K562 (cell line): ENCODE data around the gene ENDOD1. TPM values are rescaled to one million over a fixed set of nuclear protein-coding genes. Genes with fewer than 3 reads are reported as not detected.
A peak's percentile ranks its signal among the peaks of the same experiment; 100 is the strongest.

Experiments
- CCNT2 ChIP-seq: IDR thresholded peaks from 2 replicates; pipeline ENCODE4 v1.6.1; 2011; ENCODE audit warnings: borderline replicate concordance, low read depth, mild to moderate bottlenecking, moderate library complexity, mixed read lengths, low read length; ENCODE audit not compliant: insufficient read length; ENCODE audit errors: extremely low read depth
- DIDO1 ChIP-seq: fragments of 450-650 bp; IDR thresholded peaks from 2 replicates; pipeline ENCODE4 v1.6.1; 2016; ENCODE audit warnings: low read depth, missing biosample characterization, missing genetic modification characterization
- FOSL1 ChIP-seq: fragments of 200-800 bp; sonication (Bioruptor generic); conservative IDR thresholded peaks from 2 replicates; pipeline ENCODE4 v1.6.1; 2016; ENCODE audit warnings: missing genetic modification characterization, missing compliant biosample characterization
- GATA2 ChIP-seq: sonication (generic); formaldehyde crosslinking; IDR thresholded peaks from 2 replicates; pipeline ENCODE4 v1.4.0; 2020; ENCODE audit warnings: mild to moderate bottlenecking, missing genetic modification reagents
- GTF3C2 ChIP-seq: IDR thresholded peaks from 3 replicates; pipeline ENCODE4 v1.6.1; 2011; ENCODE audit warnings: borderline replicate concordance, mild to moderate bottlenecking, moderate library complexity; ENCODE audit not compliant: insufficient read length; ENCODE audit errors: extremely low read depth
- HDAC1 ChIP-seq, 2 experiments: fragments of 450-650 bp; IDR thresholded peaks; 2 replicates each; pipeline ENCODE4 v1.6.1; 2016 to 2017; ENCODE audit warnings: inconsistent platforms in 1 of 2, mild to moderate bottlenecking in 1 of 2, moderate library complexity in 1 of 2
- HDAC2 ChIP-seq: fragments of 450-650 bp; IDR thresholded peaks from 2 replicates; pipeline ENCODE4 v1.6.1; 2016; ENCODE audit warnings: mild to moderate bottlenecking
- HDAC3 ChIP-seq: fragments of 450-650 bp; IDR thresholded peaks from 2 replicates; pipeline ENCODE4 v1.6.1; 2018; ENCODE audit warnings: borderline replicate concordance, mild to moderate bottlenecking, moderate library complexity; ENCODE audit not compliant: partially characterized antibody
- LCOR ChIP-seq: sonication (generic); formaldehyde crosslinking; IDR thresholded peaks from 2 replicates; pipeline ENCODE4 v1.8.0; 2022; ENCODE audit warnings: mild to moderate bottlenecking, missing genetic modification reagents
- MAFF ChIP-seq: IDR thresholded peaks from 2 replicates; pipeline ENCODE4 v1.6.1; 2012; ENCODE audit warnings: low read length, improper control_type of control experiment
- MEIS2 ChIP-seq: fragments of 450-650 bp; IDR thresholded peaks from 2 replicates; pipeline ENCODE4 v1.6.1; 2014; ENCODE audit warnings: mild to moderate bottlenecking; ENCODE audit not compliant: partially characterized antibody
- MLLT1 ChIP-seq, 2 experiments: fragments of 450-650 bp; IDR thresholded peaks; 2 replicates each; pipeline ENCODE4 v1.6.1; 2016
- RBM34 ChIP-seq: fragments of 200-400 bp; formaldehyde crosslinking; IDR thresholded peaks from 2 replicates; pipeline ENCODE4 v1.6.1; 2018; ENCODE audit warnings: low read length, borderline replicate concordance; ENCODE audit not compliant: insufficient read depth
- RNF2 ChIP-seq: sonication (generic); IDR thresholded peaks from 2 replicates; pipeline ENCODE4 v1.6.1; 2016
- SIX5 ChIP-seq, 2 experiments: IDR thresholded peaks; 2 replicates each; pipeline ENCODE4 v1.6.1; 2011; ENCODE audit warnings: low read length in 2 of 2, borderline replicate concordance in 1 of 2, low read depth in 1 of 2, mild to moderate bottlenecking in 1 of 2, moderate library complexity in 1 of 2; ENCODE audit not compliant: insufficient read depth in 1 of 2
- SMARCC2 ChIP-seq: fragments of 450-650 bp; IDR thresholded peaks from 2 replicates; pipeline ENCODE4 v1.6.1; 2017; ENCODE audit warnings: antibody characterized with exemption, moderate library complexity, mild to moderate bottlenecking, low read depth
- SNIP1 ChIP-seq: fragments of 450-650 bp; IDR thresholded peaks from 2 replicates; pipeline ENCODE4 v1.7.1; 2017; ENCODE audit warnings: low read depth, mild to moderate bottlenecking
- ZNF282 ChIP-seq: sonication (generic); formaldehyde crosslinking; IDR thresholded peaks from 2 replicates; pipeline ENCODE4 v1.8.1; 2023; ENCODE audit warnings: missing genetic modification reagents
- ZNF592 ChIP-seq: fragments of 450-650 bp; IDR thresholded peaks from 2 replicates; pipeline ENCODE4 v1.6.1; 2017; ENCODE audit warnings: antibody characterized with exemption, mild to moderate bottlenecking
- ZNF644 ChIP-seq: fragments of 200-800 bp; sonication (Bioruptor generic); IDR thresholded peaks from 2 replicates; pipeline ENCODE4 v1.6.1; 2016; ENCODE audit warnings: low read depth, missing genetic modification characterization, missing compliant biosample characterization
- ZNF830 ChIP-seq: fragments of 250-450 bp; sonication (Bioruptor Pico); IDR thresholded peaks from 2 replicates; pipeline ENCODE4 v1.5.0; 2021; ENCODE audit warnings: mild to moderate bottlenecking
- polyA plus RNA-seq, 8 experiments: library from polyadenylated mRNA; depleted of rRNA in 4 of 8; stranded (reverse) in 5 of 8; unstranded in 3 of 8; fragments of >200 nt; fragmentation: Nextera tagmentation in 2 of 8; fragmentation: Illumina TruSeq in 1 of 8; extraction: Ambion mirVana in 2 of 8; extraction: Trizol in 1 of 8; gene quantifications; 2 replicates each; pipeline versions ENCODE4 v1.2.1 to v1.2.3, GENCODE V29; 2011 to 2014; ENCODE audit warnings: inconsistent platforms in 1 of 8, missing spikeins in 1 of 8
- total RNA-seq, 7 experiments: library from RNA; depleted of rRNA in 6 of 7; stranded (reverse); fragments of >200 nt in 6 of 7; fragmentation: Illumina TruSeq in 2 of 7; extraction: Trizol in 2 of 7; gene quantifications; 2 replicates each; pipeline versions ENCODE4 v1.2.1 to v1.2.3, GENCODE V29; 2011 to 2021; ENCODE audit warnings: low replicate concordance in 1 of 7

ENDOD1 gene
- total and polyA plus RNA-seq, 9 of the 15 experiments (the other 6 are each of a cell fraction or from before 2014, with no cell fraction given): 4.2 to 11.8 (median 9.3) TPM

- TF ChIP-seq RNF2: peak; percentile 74; the same call in 1 of the 2 replicates
- peak; percentile 89 for TF ChIP-seq HDAC2
- peak; percentile 53 for TF ChIP-seq ZNF644 (tag)
- TF ChIP-seq HDAC1 (IDR thresholded peaks at IDR 0.05): peak in 1 of 2 experiments; percentile 84; a peak in 2 of 4 replicates
- no peak for TF ChIP-seq DIDO1 (tag)
- TF ChIP-seq MLLT1 (IDR thresholded peaks at IDR 0.05): 0 out of 4 replicates have a peak, but pooled peaks of 1 of the 2 experiments have one; percentile 42
- no peak for TF ChIP-seq ZNF282 (CRISPR knock-in tag)
- peak; percentile 97 for TF ChIP-seq CCNT2
- peak; percentile 32; the same call in 1 of the 2 replicates for TF ChIP-seq LCOR (CRISPR knock-in tag)
- no peak for TF ChIP-seq SIX5 (IDR thresholded peaks at IDR 0.05; ENCODE audit: borderline replicate concordance in 1 of 2, insufficient read depth in 1 of 2, low read depth in 1 of 2, low read length in 2 of 2)
- no peak for TF ChIP-seq ZNF830
- TF ChIP-seq MEIS2: peak; percentile 91
- peak; percentile 62 for TF ChIP-seq HDAC3
- TF ChIP-seq SNIP1: no peak
- TF ChIP-seq ZNF592: peak; percentile 61
- peak; percentile 94 for TF ChIP-seq SMARCC2
- peak; percentile 66 for TF ChIP-seq GATA2 (CRISPR knock-in tag)
- TF ChIP-seq MAFF: peak; percentile 96
- peak; percentile 99 for TF ChIP-seq FOSL1 (tag)
- TF ChIP-seq RBM34: no peak
- TF ChIP-seq GTF3C2: no peak
Measured at GRCh38 chr11:95147364-95147905, 57.8 kb downstream of the ENDOD1 start (continued).
